ENCODE measurements around the gene ALOXE3.
A peak's percentile ranks its signal among the peaks of the same experiment; 100 is the strongest.

The ALOXE3 gene

GRCh38 chr17:8151120-8151640, 32.9 kb upstream of the ALOXE3 start:
- peak overlapping the region; percentile 82 to 99 (median 97) for H3K4me2 ChIP-seq
- H3K27me3 ChIP-seq: no peaks in the 10 kb centered on the region
- peak overlapping the region; percentile 85 to 97 (median 88) for H3K27ac ChIP-seq
- peak overlapping the region; percentile 84 to 96 (median 87) for H3K9ac ChIP-seq
- H3K36me3 ChIP-seq: peaks cover 39 to 45% (median 45%) of the 10 kb centered on the region in 11 experiments
- H3K4me3 ChIP-seq: peak overlapping the region; percentile 60 to 92 (median 80)
- no peak for TF ChIP-seq Cebpa-rat (IDR thresholded peaks at IDR 0.05)
- peaks cover 47 to 63% (median 51%) of the 10 kb centered on the region in 10 experiments for H3K4me1 ChIP-seq
- no peaks in the 10 kb centered on the region for H3K9me3 ChIP-seq (replicated peaks in 1 of 11)
- peaks cover 16 to 67% (median 44%) of the 10 kb centered on the region in 11 experiments for H4K20me1 ChIP-seq

- no peaks in the 10 kb centered on the region for H3K9me3 ChIP-seq (replicated peaks in 1 of 11)
- peak overlapping the region; percentile 82 to 99 (median 97) for H3K4me2 ChIP-seq
- H3K27ac ChIP-seq: peak overlapping the region; percentile 69 to 97 (median 88)
- peaks cover 16 to 69% (median 51%) of the 10 kb centered on the region in 11 experiments for H4K20me1 ChIP-seq
- H3K36me3 ChIP-seq: peaks cover 46 to 53% (median 52%) of the 10 kb centered on the region in 11 experiments
- no peak for TF ChIP-seq Cebpa-rat (IDR thresholded peaks at IDR 0.05)
- peaks cover 41 to 56% (median 45%) of the 10 kb centered on the region in 10 experiments for H3K4me1 ChIP-seq
- H3K9ac ChIP-seq: peak overlapping the region; percentile 84 to 96 (median 87)
- peak overlapping the region; percentile 60 to 92 (median 80) for H3K4me3 ChIP-seq
- no peaks in the 10 kb centered on the region for H3K27me3 ChIP-seq
Observed at GRCh38 chr17:8150194-8151119, 32.1 kb upstream of the ALOXE3 start.

GRCh38 chr17:8149419-8150193, 31.3 kb upstream of the ALOXE3 start:
- H3K9me3 ChIP-seq (replicated peaks in 1 of 11): no peaks in the 10 kb centered on the region
- H3K27ac ChIP-seq: peak overlapping the region in 1 of 11 experiments; percentile 91; a peak in 5 of 22 replicates
- H3K4me1 ChIP-seq: peaks cover 33 to 47% (median 36%) of the 10 kb centered on the region in 10 experiments
- no peak overlapping the region; a peak in 1 of 20 replicates for H3K4me3 ChIP-seq
- H4K20me1 ChIP-seq: peaks cover 16 to 72% (median 54%) of the 10 kb centered on the region in 11 experiments
- no peaks in the 10 kb centered on the region for H3K27me3 ChIP-seq
- H3K36me3 ChIP-seq: peaks cover 53 to 61% (median 59%) of the 10 kb centered on the region in 11 experiments
- H3K4me2 ChIP-seq: peak overlapping the region; percentile 82 to 99 (median 97); a peak in 14 of 22 replicates
- no peak for TF ChIP-seq Cebpa-rat (IDR thresholded peaks at IDR 0.05)
- H3K9ac ChIP-seq: peak overlapping the region in 10 of 11 experiments; percentile 0 to 96 (median 87); a peak in 10 of 22 replicates

GRCh38 chr17:8148560-8148959, 30.2 kb upstream of the ALOXE3 start:
- Histone ChIP-seq H3K27me3 (no peaks in the 10 kb centered on the region), H3K4me3 (no peak overlapping the region), H3K9ac (peak overlapping the region in 3 of 11 experiments; percentile 2 to 12 (median 7); a peak in 2 of 22 replicates), H3K4me1 (peaks cover 24 to 37% (median 26%) of the 10 kb centered on the region in 10 experiments), H3K27ac (no peak overlapping the region), H3K36me3 (peaks cover 62 to 72% (median 70%) of the 10 kb centered on the region in 11 experiments), H3K4me2 (no peak overlapping the region), H3K9me3 (replicated peaks in 1 of 11) (no peaks in the 10 kb centered on the region), H4K20me1 (peaks cover 16 to 82% (median 59%) of the 10 kb centered on the region in 11 experiments)
- TF ChIP-seq Cebpa-rat (IDR thresholded peaks at IDR 0.05): no peak

GRCh38 chr17:8147805-8148404, 29.6 kb upstream of the ALOXE3 start:
- no peak for TF ChIP-seq Cebpa-rat (IDR thresholded peaks at IDR 0.05)
- Histone ChIP-seq H3K36me3 (peaks cover 62 to 78% (median 73%) of the 10 kb centered on the region in 11 experiments), H3K4me3 (no peak overlapping the region)

GRCh38 chr17:8147141-8147804, 29.0 kb upstream of the ALOXE3 start:
- H4K20me1 ChIP-seq: peaks cover 16 to 89% (median 59%) of the 10 kb centered on the region in 11 experiments
- H3K27me3 ChIP-seq: no peaks in the 10 kb centered on the region
- H3K9ac ChIP-seq: peak overlapping the region in 3 of 11 experiments; percentile 19 to 29 (median 23); a peak in 4 of 22 replicates
- TF ChIP-seq Cebpa-rat (IDR thresholded peaks at IDR 0.05): no peak
- H3K27ac ChIP-seq: no peak overlapping the region
- no peaks in the 10 kb centered on the region for H3K9me3 ChIP-seq (replicated peaks in 1 of 11)
- H3K4me1 ChIP-seq: peaks cover 12 to 24% (median 13%) of the 10 kb centered on the region in 10 experiments
- H3K4me3 ChIP-seq: no peak overlapping the region
- peaks cover 68 to 85% (median 79%) of the 10 kb centered on the region in 11 experiments for H3K36me3 ChIP-seq
- H3K4me2 ChIP-seq: no peak overlapping the region

More at GRCh38 chr17:8147805-8148404, 29.6 kb upstream of the ALOXE3 start:
- H3K9me3 ChIP-seq (replicated peaks in 1 of 11): no peaks in the 10 kb centered on the region
- no peak overlapping the region for H3K27ac ChIP-seq
- H3K9ac ChIP-seq: peak overlapping the region in 5 of 11 experiments; percentile 2 to 36 (median 12); a peak in 4 of 22 replicates
- H3K4me1 ChIP-seq: peaks cover 18 to 30% (median 19%) of the 10 kb centered on the region in 10 experiments
- no peaks in the 10 kb centered on the region for H3K27me3 ChIP-seq
- no peak overlapping the region for H3K4me2 ChIP-seq
- H4K20me1 ChIP-seq: peaks cover 16 to 82% (median 59%) of the 10 kb centered on the region in 11 experiments

GRCh38 chr17:8146381-8147140, 28.2 kb upstream of the ALOXE3 start:
- no peaks in the 10 kb centered on the region for H3K27me3 ChIP-seq
- no peaks in the 10 kb centered on the region for H3K9me3 ChIP-seq (replicated peaks in 1 of 11)
- peaks cover 12 to 18% (median 13%) of the 10 kb centered on the region in 10 experiments for H3K4me1 ChIP-seq
- H3K27ac ChIP-seq: no peak overlapping the region
- H4K20me1 ChIP-seq: peaks cover 16 to 90% (median 59%) of the 10 kb centered on the region in 11 experiments
- H3K4me2 ChIP-seq: no peak overlapping the region
- no peak overlapping the region for H3K4me3 ChIP-seq
- peak overlapping the region in 3 of 11 experiments; percentile 23 to 29 (median 29); a peak in 4 of 22 replicates for H3K9ac ChIP-seq
- H3K36me3 ChIP-seq: peaks cover 75 to 92% (median 86%) of the 10 kb centered on the region in 11 experiments
- TF ChIP-seq Cebpa-rat (IDR thresholded peaks at IDR 0.05): no peak
